ENCODE measurements around the gene RSBN1.
"Not testable (repeated sequence)": the region's sequence is repeated elsewhere in the genome, so short reads cannot be mapped to it uniquely, and the experiment has no call there.

The RSBN1 gene

GRCh38 chr1:113756461-113756860 is 55.8 kb downstream of the RSBN1 start:
- Histone ChIP-seq H3K4me3 (ENCODE audit: low read depth in 1 of 2, low read length in 1 of 2) (no peak overlapping the region), H3K4me1 (ENCODE audit: control insufficient read depth in 1 of 2, insufficient read depth in 1 of 2, low read depth in 1 of 2, low read length in 1 of 2) (peaks cover 24 to 32% of the 10 kb centered on the region in 2 experiments), H3K27me3 (no peaks in the 10 kb centered on the region), H3K9me3 (no peaks in the 10 kb centered on the region), H3K27ac (no peak overlapping the region), H3K36me3 (peaks cover 8% of the 10 kb centered on the region)
- no peak for TF ChIP-seq CTCF (IDR thresholded peaks at IDR 0.05)

- H3K4me3 ChIP-seq (ENCODE audit: low read depth in 1 of 2, low read length in 1 of 2); H3K9me3 ChIP-seq; H3K27me3 ChIP-seq; H3K27ac ChIP-seq: not testable (repeated sequence)
- peaks cover 12 to 17% of the 10 kb centered on the region in 2 experiments for H3K4me1 ChIP-seq (ENCODE audit: control insufficient read depth in 1 of 2, insufficient read depth in 1 of 2, low read depth in 1 of 2, low read length in 1 of 2)
- H3K36me3 ChIP-seq, result peaks cover 18% of the 10 kb centered on the region
Observed at GRCh38 chr1:113753333-113753732, 58.9 kb downstream of the RSBN1 start.

GRCh38 chr1:113751516-113751915 is 60.8 kb downstream of the RSBN1 start:
- H3K4me3 ChIP-seq (ENCODE audit: low read depth in 1 of 2, low read length in 1 of 2), result no peak overlapping the region
- TF ChIP-seq CTCF (IDR thresholded peaks at IDR 0.05), result no peak
- H3K27me3 ChIP-seq, result no peaks in the 10 kb centered on the region
- H3K9me3 ChIP-seq, result no peaks in the 10 kb centered on the region
- no peak overlapping the region for H3K27ac ChIP-seq
- H3K4me1 ChIP-seq (ENCODE audit: control insufficient read depth in 1 of 2, insufficient read depth in 1 of 2, low read depth in 1 of 2, low read length in 1 of 2), result peaks cover 0 to 4% of the 10 kb centered on the region in 2 experiments
- peaks cover 22% of the 10 kb centered on the region for H3K36me3 ChIP-seq

GRCh38 chr1:113751114-113751513 is 61.2 kb downstream of the RSBN1 start:
- TF ChIP-seq CTCF (IDR thresholded peaks at IDR 0.05), result no peak
- no peaks in the 10 kb centered on the region for H3K9me3 ChIP-seq
- peaks cover 26% of the 10 kb centered on the region for H3K36me3 ChIP-seq
- H3K4me1 ChIP-seq (ENCODE audit: control insufficient read depth in 1 of 2, insufficient read depth in 1 of 2, low read depth in 1 of 2, low read length in 1 of 2), result no peaks in the 10 kb centered on the region
- no peak overlapping the region for H3K27ac ChIP-seq
- H3K27me3 ChIP-seq, result no peaks in the 10 kb centered on the region
- no peak overlapping the region for H3K4me3 ChIP-seq (ENCODE audit: low read depth in 1 of 2, low read length in 1 of 2)

- Histone ChIP-seq H3K27me3 (no peaks in the 10 kb centered on the region), H3K4me1 (ENCODE audit: control insufficient read depth in 1 of 2, insufficient read depth in 1 of 2, low read depth in 1 of 2, low read length in 1 of 2) (no peaks in the 10 kb centered on the region), H3K36me3 (peaks cover 28% of the 10 kb centered on the region), H3K9me3 (no peaks in the 10 kb centered on the region), H3K27ac (no peak overlapping the region), H3K4me3 (ENCODE audit: low read depth in 1 of 2, low read length in 1 of 2) (no peak overlapping the region)
- TF ChIP-seq CTCF (IDR thresholded peaks at IDR 0.05), result no peak
Observed at GRCh38 chr1:113749402-113749801, 62.9 kb downstream of the RSBN1 start.

GRCh38 chr1:113747376-113747775 is 64.9 kb downstream of the RSBN1 start:
- H3K27me3 ChIP-seq, result no peaks in the 10 kb centered on the region
- H3K4me3 ChIP-seq (ENCODE audit: low read depth in 1 of 2, low read length in 1 of 2), result no peak overlapping the region
- H3K27ac ChIP-seq, result no peak overlapping the region
- H3K4me1 ChIP-seq (ENCODE audit: control insufficient read depth in 1 of 2, insufficient read depth in 1 of 2, low read depth in 1 of 2, low read length in 1 of 2), result no peaks in the 10 kb centered on the region
- no peaks in the 10 kb centered on the region for H3K9me3 ChIP-seq
- no peak for TF ChIP-seq CTCF (IDR thresholded peaks at IDR 0.05)
- H3K36me3 ChIP-seq, result peaks cover 20% of the 10 kb centered on the region

Data from neutrophil (primary cell).